SH-SY5Y (cell line): ENCODE data around the gene SERPIND1.

ENCODE experiments used
- GATA2 ChIP-seq: IDR thresholded peaks from 2 replicates; pipeline ENCODE4 v1.6.1; 2011; ENCODE audit warnings: mild to moderate bottlenecking, low read depth, low read length
- GATA3 ChIP-seq: IDR thresholded peaks from 2 replicates; pipeline ENCODE4 v1.6.1; 2011; ENCODE audit warnings: low read depth, mild to moderate bottlenecking, low read length, moderate library complexity

GRCh38 chr22:20782083-20782482 is 8.2 kb downstream of the SERPIND1 start:
- TF ChIP-seq GATA3 = no peak
- no peak for TF ChIP-seq GATA2
